Fibroblast of skin of scalp (primary cell): ENCODE results near the gene C16orf96.

ENCODE experiments used
- DNase-seq: peaks from one replicate; pipeline ENCODE4 v3.0.0-alpha.2; 2013

C16orf96 gene

GRCh38 chr16:4649744-4650442 is 93.8 kb downstream of the C16orf96 start:
- DNase-seq = no peak
